HG03060 (cell line): Measurements from ENCODE around the gene MT1H.

Experiments used
- ATAC-seq: cut with Tn5 transposase; IDR thresholded peaks from one replicate; pipeline ENCODE4 v1.9.1; 2021; ENCODE audit warnings: low read depth, moderate number of reproducible peaks; ENCODE audit not compliant: unreplicated experiment

Gene MT1H

DNA sequence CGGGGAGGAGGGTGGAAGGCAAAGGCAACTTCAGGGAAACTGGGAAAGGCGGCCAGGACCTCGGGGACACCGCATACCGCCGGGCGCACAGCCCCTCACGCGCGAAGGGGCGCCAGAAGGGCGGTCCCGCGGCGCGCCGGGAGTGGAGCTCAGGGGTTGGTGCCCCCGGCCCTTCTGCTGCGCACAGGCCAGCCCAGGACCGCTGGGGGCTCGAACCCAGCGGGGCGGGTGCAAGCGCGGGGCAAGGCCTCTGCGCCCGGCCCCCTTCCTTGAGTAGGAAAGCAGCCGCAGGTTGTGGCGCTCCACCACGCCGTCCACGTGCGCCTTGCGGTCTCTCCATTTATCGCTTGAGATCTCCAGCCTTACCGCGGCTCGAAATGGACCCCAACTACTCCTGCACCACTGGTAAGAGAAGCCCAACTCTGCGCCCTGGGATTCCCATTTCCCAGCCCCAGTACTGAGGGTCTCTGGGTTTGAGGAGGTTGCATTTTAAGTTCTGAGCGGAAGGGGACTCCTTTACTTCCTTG, 34.1 kb upstream of the MT1H start:
- ATAC-seq: no peak

DNA sequence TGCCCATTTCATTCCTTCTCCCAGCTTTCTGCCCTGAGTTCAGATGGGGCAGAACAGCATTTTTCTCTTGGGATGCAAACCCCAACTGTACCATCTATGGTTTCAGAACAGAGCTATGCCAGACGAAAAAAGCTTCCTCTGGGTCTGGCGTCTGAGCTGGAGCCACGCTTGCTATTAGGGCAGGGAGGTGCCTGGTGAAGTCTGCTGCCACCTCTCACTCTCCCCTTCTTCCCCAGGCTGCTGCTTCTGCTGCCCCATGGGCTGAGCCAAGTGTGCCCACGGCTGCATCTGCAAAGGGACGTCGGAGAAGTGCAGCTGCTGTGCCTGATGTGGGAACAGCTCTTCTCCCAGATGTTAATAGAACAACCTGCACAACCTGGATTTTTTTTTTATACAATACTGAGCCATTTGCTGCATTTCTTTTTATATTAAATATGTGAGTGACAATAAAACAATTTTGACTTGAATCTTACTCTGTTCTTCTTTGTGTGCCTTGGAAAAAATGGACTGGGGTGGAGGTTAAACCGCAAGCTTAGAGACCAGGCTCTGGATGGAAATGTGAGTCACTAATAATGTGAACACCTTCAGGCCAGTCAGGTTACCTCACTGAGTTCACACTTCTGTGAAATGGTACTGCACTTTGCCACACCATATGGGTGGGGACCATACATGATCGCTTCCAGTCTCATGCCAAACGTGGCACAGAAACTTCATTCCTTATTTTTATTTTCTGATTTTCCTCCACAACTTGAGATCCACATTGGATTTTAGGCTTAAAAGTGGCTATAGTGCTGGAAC, 32.8 kb upstream of the MT1H start:
- no peak for ATAC-seq

DNA sequence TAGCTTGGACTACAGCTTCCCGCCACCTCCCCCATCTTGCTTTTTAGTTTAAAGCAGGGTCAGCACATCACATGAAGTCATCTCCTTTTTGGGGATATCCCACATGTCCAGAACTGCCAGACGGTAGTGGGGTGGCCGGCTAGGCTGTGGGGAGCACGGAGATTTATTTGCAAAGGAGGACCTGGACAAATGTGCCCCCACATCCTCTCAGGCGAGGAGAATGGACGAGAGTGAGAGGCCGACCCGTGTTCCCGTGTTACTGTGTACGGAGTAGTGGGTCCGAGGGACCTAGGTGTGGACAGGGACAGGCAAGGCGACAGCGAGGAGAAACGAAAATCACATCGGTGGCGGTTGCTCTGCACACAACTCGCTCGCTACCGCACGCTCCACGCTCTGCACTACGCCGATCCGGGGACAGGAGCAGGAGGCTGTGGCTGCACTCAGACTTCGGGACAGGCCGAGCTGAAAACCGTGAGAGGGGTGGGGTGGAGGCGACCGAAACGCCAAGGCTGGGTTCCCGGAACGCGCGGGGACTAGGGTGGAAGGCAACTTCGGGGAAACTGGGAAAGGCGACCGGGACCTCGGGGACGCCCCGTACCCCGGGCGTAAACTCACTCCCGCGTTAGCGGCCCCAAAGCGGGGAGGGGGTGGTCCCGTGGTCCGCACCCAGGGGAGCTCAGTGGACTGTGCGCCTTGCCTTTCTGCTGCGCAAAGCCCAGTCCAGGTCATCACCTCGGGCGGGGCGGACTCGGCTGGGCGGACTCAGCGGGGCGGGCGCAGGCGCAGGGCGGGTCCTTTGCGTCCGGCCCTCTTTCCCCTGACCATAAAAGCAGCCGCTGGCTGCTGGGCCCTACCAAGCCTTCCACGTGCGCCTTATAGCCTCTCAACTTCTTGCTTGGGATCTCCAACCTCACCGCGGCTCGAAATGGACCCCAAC, 31.5 kb upstream of the MT1H start, which contains the start of gene MT1A:
Gene MT1A, plus strand, starts transcription at position 853 of the 937 bp plus-strand sequence. Its CDS starts 73 bp downstream, at position 926.
- ATAC-seq: no peak

DNA sequence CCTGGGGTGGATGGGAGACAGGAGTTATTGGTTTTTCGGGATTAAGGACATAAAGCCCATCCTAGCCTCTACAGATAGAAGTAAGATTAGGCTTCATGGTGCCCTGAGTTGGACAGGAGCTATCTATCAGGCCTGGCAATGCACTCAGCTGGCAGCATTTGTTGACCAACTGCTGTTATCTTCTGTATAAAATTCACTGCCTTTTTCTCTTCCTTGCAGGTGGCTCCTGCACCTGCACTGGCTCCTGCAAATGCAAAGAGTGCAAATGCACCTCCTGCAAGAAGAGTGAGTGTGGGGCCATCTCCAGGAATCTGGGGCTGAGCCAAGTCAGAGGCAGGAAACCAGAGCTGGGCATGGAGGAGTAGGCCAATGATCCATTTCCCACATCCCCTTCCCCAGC, 30.6 kb upstream of the MT1H start:
- no peak for ATAC-seq

DNA sequence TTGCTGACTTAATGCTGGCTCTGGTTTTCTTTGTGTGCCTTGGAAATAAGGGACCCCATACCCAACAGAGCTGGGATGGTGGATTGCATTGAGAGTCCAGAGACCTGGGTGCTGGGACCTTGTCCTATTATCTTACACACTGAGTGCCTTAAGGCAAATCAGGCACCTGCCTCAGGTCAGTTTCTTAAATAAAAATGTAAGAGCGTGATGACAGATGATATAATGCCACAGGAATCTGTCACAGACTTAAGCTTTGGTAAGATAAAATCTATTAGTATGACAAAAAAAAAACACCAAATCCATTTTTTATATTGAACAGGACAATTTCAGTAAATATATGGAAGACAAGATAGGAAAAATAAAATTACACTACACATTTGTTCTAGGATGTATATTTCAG, 29.5 kb upstream of the MT1H start:
- ATAC-seq: no peak

DNA sequence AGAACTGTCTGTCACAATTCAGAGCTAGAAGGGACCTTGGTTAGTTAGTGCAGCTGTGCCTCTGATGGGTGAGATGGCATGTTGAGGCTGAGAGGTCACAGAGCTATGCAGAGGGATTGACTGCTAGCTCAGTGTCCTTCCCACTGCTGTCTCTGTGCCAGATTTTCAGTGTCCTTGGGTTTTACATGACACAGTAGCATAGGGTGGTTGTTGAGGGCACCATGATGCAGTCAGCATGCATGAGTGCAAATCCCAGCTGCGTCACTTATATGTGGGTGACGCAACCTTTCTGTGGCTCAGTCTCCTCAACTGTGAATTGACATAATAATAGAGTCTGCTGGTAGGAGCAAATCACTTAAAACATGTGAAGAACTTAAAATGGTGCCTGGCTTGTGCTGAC, 28.4 kb upstream of the MT1H start:
- ATAC-seq: no peak

DNA sequence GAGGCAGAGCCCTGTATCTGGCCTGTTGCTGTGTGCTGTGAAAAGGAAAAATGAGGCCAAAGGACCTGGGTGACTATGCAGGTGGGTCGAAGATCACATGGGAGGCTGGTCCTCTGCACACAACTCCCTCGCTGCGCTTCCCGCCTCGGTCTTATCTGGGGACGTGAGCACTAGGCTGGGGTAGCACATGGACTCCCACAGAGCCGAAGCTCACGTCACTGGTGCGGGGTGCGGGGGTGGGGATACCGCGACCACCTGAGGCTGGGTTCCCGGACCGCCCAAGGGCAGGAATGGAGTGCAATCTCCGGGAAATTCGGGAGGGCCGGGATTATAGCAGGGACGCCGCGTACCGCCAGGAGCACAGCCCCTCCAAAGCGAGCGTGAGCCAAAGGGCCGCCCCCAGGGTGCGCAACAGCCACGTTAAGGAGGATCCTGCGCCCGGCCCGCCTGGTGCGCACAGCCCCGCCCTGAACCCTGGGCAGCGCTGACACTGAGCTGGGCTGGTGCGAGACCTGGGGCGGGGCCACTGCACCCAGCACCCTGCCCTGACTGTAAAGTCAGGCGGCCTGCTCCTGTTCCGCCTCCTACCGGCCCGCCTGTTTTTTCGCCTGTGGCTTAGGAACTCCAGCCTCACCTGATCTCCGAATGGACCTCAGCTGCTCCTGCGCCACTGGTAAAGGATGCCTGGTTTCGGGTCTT, 26.4 kb upstream of the MT1H start:
- no peak for ATAC-seq

DNA sequence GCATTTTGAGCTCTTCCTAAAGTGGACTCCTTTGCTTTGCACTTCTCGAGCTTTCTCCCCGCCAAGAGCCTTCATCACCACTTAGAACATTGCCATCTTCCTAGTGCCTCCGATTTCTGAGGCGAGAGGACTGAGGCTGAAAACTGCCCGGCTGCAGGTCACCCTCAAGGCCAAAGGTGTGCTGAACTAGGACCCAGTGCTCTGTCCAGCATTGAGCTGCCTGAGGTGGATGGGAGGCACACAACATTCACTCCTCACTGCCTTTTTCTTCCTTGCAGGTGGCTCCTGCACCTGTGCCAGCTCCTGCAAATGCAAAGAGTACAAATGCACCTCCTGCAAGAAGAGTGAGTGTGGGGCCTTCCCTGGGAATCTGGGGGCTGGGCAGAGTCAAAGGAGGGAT, 25.8 kb upstream of the MT1H start:
- no peak for ATAC-seq

DNA sequence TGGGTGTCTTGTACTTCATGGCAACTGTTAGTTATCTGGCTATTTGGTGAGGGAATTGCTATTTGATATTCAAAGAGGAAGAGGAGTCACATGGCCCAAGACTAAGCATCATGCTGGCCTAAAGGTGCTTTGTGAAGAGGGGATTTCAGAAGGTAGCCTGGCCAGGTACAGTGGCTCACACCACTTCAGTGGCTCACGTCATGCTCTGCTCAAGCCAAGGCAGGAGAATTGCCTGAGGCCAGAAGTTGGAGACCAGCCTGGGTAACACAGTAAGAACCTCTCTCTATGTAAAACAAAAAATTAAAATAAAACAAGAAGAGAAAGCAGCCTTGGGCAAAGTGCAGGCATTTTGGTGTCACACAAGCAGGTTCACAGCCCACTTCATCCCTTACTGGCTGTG, 24.3 kb upstream of the MT1H start:
- ATAC-seq: no peak

DNA sequence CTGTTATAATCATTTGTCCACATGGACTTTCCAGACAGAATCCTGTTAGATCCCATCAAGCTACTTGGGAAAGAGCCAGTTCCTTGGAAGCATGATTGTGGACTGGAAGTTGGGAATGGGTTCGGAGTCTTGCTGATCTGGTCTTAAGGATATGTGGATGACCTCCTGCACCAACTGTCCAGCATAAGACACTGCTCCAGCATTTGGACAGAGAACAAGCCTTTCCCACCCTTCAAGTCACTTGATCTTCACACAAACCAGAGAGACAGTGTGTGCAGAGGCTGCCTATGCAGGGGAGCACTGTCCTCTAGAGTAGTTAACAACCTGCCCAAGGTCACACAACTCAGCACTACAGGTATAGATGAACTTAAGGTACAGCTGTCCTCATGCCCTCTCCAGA, 23.8 kb upstream of the MT1H start:
- no peak for ATAC-seq

DNA sequence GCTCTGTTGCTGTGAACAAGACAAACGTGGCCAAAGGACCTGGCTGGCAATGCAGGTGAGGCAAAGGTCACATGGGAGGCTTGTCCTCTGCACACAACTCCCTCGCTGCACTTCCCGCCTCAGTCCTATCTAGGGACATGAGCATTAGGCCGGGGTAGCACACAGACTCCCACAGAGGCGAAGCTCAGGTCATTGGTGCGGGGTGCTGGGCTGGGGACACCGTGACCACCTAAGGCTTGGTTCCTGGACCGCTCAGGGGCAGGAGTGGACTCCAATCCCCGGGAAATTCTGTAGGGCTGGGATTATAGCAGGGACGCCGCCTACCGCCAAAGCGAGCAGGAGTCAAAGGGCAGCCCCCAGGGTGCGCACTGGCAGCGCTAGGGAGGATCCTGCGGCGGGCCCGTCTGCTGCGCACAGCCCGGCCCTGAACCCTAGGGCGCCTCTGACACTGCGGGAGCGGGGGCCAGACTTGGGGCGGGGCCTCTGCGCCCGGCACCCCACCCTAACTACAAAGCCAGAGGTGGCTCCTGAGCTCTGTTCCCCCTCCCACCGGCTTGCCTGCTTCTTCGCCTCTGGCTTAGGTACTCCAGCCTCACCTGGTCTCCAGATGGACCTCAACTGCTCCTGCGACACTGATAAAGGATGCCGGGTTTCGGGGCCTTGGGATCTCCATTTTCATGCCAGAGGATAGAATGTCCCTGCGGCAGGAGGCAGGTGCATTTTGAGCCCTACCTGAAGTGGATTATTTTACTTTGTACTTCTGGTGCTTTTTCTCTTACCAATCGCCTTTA, 21.8 kb upstream of the MT1H start:
- no peak for ATAC-seq

DNA sequence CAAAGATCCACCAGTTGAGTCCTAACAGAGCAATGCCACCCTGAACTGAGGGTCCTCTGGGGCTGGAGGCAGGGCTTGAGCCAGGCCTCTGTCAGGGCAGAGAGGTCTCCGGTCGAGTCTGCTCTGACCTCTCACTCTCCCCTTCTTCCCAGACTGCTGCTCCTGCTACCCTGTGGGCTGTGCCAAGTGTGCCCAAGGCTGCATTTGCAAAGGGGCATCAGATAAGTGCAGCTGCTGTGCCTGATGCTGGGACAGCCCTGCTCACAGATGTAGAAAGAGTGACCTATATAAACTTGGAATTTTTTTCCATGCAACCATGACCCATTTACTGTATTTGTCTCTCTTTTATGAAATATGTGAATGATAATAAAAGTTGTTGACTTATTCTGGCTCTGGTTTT, 20.3 kb upstream of the MT1H start:
- ATAC-seq: no peak

DNA sequence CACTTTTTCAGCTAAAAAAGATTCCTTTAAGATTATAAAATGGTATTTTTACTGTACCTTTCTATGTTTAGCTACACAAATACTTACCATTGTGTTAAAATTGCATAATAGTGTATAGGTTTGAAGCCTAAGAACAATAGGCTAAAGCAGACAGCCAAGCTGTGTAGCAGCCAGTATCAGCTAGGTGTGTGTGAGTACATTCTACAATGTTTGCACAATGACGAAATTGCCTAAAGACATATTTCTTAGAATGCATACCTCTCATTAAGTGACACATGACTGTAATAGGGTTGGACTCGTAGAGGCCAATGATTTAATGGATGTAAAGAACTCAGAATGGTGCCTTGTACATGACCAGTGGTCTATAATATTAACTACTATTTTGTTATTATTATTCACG, 19.8 kb upstream of the MT1H start:
- no peak for ATAC-seq

DNA sequence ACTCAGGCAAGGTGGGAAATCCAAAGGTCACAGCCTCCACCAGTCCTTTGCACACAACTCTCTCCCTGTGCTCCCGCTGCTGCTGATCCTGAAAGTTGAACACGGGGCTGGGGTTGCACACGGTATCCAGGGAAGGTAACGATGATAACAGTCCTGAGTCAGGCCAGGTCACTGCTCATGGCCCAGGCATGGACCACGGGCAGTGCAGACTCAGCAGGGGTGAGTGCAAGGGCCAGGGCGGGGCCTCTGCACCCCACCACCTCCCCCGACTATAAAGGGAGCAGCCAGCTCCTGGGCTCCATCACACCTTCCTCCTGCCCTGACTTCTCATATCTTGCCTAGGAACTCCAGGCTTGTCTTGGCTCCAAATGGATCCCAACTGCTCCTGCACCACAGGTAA, 18.0 kb upstream of the MT1H start, which contains the start of gene MT1B:
Gene MT1B, plus strand, starts transcription at position 301 of the 400 bp plus-strand sequence. Its CDS starts 68 bp downstream, at position 369.
- no peak for ATAC-seq

DNA sequence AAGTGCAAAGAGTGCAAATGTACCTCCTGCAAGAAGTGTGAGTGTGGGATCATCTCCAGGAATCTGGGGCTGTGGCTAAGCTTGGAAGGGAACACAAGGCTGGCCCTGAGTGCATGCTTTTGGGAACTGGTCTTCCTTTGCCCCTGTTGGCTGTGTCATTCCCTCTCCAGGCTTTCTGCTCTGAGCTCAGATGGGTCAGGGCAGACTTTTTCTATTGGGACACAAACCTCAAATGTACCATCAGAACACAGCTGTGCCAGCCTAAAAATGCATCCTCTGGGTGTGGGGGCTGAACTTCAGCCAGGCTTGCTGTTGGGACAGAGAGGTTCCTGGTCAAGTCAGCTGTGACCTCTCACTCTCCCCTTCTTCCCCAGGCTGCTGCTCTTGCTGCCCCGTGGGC, 17.0 kb upstream of the MT1H start:
- no peak for ATAC-seq

DNA sequence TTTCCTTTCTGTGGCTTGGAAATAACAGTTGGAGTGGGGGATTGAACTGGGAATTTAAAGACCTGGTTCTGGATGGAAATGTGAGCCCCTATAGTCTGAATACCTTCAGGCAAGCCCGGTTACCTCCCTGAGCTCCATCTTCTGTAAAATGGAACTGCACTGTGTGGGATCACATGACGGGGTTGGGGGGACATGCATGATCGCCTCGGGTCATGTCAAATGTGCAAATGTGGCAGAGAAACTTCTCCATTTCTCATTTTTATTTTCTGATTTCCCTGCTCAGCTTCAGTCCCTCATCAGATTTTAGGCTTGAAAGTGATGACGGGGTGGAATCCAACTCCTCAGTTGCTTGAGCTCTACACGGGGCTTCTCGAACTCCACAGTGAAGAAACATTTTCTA, 16.4 kb upstream of the MT1H start:
- ATAC-seq: no peak

DNA sequence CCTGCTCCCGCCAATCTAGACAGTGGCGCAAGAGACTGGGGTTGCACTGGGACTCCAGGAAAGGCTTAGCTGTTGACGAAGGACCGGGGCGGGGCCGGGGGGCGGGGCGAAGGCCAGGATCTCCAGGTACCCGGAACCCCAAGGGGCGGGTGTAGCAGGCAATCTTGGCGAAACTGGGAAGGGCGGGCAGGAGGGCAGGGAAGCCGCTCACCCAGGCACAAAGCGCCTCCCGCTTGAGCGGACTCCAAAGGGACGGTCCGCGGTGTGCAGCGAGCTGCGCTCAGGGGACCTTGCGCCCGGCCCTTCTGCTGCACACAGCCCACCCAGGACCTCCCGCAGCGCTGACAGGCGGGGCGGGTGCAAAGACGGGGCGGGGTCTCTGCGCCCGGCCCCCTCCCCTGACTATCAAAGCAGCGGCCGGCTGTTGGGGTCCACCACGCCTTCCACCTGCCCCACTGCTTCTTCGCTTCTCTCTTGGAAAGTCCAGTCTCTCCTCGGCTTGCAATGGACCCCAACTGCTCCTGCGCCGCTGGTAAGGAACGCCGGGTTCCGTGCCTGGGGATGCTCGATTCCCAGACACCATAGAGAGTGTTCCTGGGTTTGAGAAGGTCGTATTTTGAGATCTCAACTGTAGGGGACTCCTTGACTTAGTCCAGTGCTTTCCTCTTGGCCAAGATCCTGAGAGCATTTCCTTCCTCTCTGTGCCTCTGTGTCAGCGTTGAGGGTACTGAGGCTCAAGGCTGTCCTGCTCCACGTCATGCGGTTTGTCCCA, 11.9 kb upstream of the MT1H start, which contains the start of gene MT1F:
Gene MT1F, plus strand, starts transcription at position 405 of the 772 bp plus-strand sequence. Its CDS starts 100 bp downstream, at position 505.
- no peak for ATAC-seq

DNA sequence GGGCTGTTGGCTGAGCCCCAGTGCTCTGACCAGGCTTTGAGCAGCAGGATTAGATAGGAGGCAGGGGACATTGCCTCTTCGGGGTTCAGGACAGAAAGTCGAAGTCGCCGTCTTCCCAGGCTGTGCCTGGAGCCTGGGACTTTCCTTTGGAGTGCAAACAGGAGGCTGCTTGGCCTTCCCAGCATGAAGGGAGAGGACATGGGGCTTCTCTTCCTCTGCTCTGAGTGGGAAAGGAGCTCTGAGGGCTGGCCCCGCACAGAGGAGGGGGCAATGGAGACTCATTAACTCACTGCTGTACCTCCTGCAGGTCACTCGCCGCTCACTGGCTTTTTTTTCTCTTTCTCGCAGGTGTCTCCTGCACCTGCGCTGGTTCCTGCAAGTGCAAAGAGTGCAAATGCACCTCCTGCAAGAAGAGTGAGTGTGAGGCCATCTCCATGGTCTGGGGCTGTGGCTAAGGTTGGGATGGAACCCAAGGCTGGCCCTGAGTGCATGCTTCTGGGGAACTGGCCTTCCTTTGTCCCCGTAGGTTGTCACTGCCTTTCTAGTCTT, 11.2 kb upstream of the MT1H start:
- no peak for ATAC-seq
